IPS-15b (cell line): ENCODE data around the gene CHST13.

Source experiments
- H3K27me3 ChIP-seq: one replicate; pipeline ENCODE4 v1.6.1; 2013; ENCODE audit warnings: low read length; ENCODE audit not compliant: control insufficient read depth, insufficient read depth
- H3K36me3 ChIP-seq: one replicate; pipeline ENCODE4 v1.6.1; 2013; ENCODE audit warnings: low read length; ENCODE audit not compliant: control insufficient read depth, insufficient read depth
- H3K4me1 ChIP-seq: one replicate; pipeline ENCODE4 v1.6.1; 2013; ENCODE audit warnings: mild to moderate bottlenecking, low read length; ENCODE audit not compliant: control insufficient read depth, insufficient read depth
- H3K4me3 ChIP-seq: one replicate; pipeline ENCODE4 v1.5.1; 2013; ENCODE audit warnings: low read depth, low read length
- H3K9ac ChIP-seq: one replicate; pipeline ENCODE4 v1.6.1; 2013; ENCODE audit warnings: low read depth, mild to moderate bottlenecking, low read length
- H3K9me3 ChIP-seq: one replicate; pipeline ENCODE4 v1.6.1; 2013; ENCODE audit warnings: mild to moderate bottlenecking, low read length; ENCODE audit not compliant: control insufficient read depth, insufficient read depth

Gene CHST13

DNA sequence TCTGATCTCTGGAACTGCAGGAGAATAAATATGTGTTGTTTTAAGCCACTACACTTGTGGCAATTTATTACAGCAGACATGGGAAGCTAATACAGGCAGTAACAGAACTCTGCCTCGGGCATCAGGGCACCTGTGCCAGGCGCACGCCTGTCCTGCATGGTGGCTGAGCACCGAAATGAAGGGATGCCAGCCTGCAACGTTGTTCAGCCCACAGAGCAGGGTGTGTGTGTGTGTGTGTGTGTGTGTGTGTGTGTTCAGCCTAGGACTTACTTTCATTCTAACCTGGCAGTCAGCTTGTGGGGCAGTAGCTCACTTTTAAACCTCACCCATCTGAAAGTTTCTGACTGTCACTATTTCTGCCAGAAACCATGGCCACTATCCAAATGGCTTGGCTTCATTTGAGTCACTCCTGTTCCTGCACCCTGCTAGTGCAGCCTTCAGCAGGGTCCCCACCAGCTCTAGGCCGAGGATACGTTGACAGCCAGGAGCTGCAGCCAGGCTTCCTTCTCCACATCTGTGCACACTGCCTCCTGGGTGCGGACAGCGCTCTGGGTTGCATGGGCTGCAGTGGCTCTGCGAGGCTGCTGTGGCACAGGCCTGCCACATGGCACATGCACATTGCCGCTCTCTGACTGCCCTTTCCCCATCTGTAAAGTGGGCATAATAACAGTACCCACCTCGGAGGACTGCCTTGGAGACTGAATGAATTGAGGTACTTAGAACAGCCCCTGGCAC, 10.9 kb upstream of the CHST13 start:
- Histone ChIP-seq H3K4me3 (no peak overlapping the region), H3K9me3 (no peaks in the 10 kb centered on the region), H3K36me3 (no peaks in the 10 kb centered on the region), H3K4me1 (no peaks in the 10 kb centered on the region), H3K9ac (no peak overlapping the region), H3K27me3 (no peaks in the 10 kb centered on the region)

DNA sequence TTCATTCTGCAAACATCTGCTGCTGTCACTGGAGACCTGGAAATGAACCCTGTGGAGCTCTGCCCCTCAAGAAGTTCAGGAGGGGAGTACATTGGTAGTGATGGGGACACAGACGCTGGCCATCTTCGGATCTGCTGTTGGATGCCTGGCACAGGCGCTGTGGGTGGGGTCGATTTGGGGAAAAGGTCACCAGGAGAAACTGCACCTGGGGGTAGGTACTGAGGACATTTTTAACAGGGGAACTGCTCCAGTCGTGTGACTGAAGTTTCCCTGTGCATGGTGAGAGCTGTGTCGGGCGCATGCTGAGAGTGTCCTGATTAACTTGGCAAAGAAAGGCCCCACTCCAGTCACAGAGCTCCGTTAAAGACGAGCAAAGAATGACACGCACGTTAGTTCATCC, 9.8 kb upstream of the CHST13 start:
- Histone ChIP-seq H3K9ac (no peak overlapping the region), H3K9me3 (no peaks in the 10 kb centered on the region), H3K4me1 (no peaks in the 10 kb centered on the region), H3K27me3 (no peaks in the 10 kb centered on the region), H3K4me3 (no peak overlapping the region), H3K36me3 (no peaks in the 10 kb centered on the region)

- Histone ChIP-seq H3K9me3 (no peaks in the 10 kb centered on the region), H3K27me3 (no peaks in the 10 kb centered on the region), H3K4me3 (no peak overlapping the region), H3K36me3 (no peaks in the 10 kb centered on the region), H3K4me1 (no peaks in the 10 kb centered on the region), H3K9ac (no peak overlapping the region)
Measured at GRCh38 chr3:126515066-126515706, 8.8 kb upstream of the CHST13 start.

DNA sequence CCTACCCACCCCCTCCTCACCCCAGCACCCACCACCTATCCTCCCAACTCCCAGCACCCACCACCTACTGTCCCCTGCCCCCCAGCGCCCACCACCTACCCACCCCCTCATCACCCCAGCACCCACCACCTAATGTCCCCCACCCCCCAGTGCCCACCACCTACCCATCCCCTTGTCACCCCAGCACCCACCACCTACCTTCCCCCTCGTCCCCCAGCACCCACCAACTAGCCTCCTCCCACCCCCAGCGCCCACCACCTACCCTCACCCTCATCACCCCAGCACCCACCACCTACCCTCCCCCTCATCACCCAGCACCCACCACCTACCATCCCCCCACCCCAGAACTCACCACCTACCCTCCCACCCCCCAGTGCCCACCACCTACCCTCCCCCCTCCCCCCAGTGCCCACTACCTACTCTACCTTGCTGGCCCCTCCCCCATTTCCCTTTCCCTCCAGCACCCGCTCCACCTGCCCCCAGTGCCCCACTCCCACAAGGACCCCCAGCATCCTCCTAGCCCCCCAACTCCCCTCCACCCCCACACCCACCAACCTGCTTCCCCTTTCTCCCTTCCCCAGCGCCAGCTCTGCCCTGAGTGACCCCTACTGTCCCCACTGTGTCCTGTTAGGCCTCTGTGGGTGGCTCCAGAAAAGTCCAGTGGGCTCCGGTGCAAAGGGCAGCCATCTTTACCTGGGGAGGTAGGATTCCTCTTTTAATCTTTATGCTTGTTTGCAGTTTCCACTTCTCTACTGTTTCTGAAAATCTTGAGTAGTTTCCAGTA, 7.6 kb upstream of the CHST13 start:
- no peaks in the 10 kb centered on the region for H3K27me3 ChIP-seq

GRCh38 chr3:126516936-126517290, 7.0 kb upstream of the CHST13 start:
- Histone ChIP-seq H3K36me3 (no peaks in the 10 kb centered on the region), H3K9me3 (no peaks in the 10 kb centered on the region), H3K4me3 (no peak overlapping the region), H3K27me3 (no peaks in the 10 kb centered on the region), H3K9ac (no peak overlapping the region), H3K4me1 (no peaks in the 10 kb centered on the region)

More for the DNA sequence above, 7.6 kb upstream of the CHST13 start:
- Histone ChIP-seq H3K4me1 (no peaks in the 10 kb centered on the region), H3K36me3 (no peaks in the 10 kb centered on the region), H3K9ac (no peak overlapping the region), H3K4me3 (no peak overlapping the region), H3K9me3 (no peaks in the 10 kb centered on the region)

GRCh38 chr3:126517291-126517951, 6.5 kb upstream of the CHST13 start, which contains the start of gene UROC1:
Gene UROC1 (minus strand): TSS chr3:126517773. CDS start chr3:126517719, 54 bp downstream.
- H3K4me1 ChIP-seq: no peaks in the 10 kb centered on the region
- H3K27me3 ChIP-seq: peaks cover under 1% of the 10 kb centered on the region
- no peak within 1 kb of the TSS for H3K9ac ChIP-seq
- no peaks in the 10 kb centered on the region for H3K36me3 ChIP-seq
- no peaks in the 10 kb centered on the region for H3K9me3 ChIP-seq
- no peak within 1 kb of the TSS for H3K4me3 ChIP-seq

DNA sequence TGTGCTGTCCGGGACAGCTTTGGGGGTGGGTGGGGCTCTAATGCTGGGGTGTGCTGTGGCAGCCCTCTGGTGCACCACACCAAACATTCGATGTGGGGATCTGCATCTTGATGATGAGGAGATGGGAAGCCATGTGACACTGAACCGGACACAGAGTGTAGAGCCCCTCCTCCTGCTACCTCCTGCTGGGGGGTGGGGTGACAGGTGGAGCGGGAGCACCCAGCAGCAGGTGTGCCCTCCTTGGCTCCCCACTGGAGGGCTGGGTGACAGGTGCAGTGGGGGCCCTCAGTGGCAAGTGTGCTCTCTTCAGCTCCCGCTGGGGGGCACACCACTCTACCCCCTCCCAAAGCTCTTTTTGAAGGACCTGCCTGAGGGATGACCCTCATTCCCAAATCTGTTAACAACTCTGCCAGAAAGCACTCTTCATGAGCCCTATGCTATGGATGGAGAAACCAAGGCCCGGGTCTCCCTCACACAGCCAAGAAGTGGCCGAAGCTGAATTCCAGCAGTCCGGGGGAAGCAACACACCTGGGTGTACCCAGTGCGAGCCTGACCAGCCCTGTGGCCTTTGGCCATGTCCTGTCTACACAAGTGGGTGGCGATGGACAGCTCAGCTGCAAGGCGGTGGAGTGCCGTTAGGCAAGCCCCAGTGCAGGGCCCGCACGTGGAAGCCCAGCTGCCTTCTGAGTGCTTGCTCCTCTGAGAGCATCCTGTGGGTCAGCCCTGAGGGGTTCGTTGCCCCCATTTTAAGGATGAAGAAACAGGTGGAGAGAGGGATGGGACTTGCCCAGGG, 5.8 kb upstream of the CHST13 start:
- no peaks in the 10 kb centered on the region for H3K36me3 ChIP-seq
- H3K27me3 ChIP-seq: peaks cover 8% of the 10 kb centered on the region
- H3K4me1 ChIP-seq: no peaks in the 10 kb centered on the region
- no peak overlapping the region for H3K4me3 ChIP-seq
- no peaks in the 10 kb centered on the region for H3K9me3 ChIP-seq
- H3K9ac ChIP-seq: no peak overlapping the region

- Histone ChIP-seq H3K36me3 (no peaks in the 10 kb centered on the region), H3K9me3 (no peaks in the 10 kb centered on the region), H3K4me3 (no peak overlapping the region), H3K9ac (no peak overlapping the region), H3K27me3 (peaks cover 14% of the 10 kb centered on the region), H3K4me1 (peaks cover 1% of the 10 kb centered on the region)
Measured at GRCh38 chr3:126518779-126519177, 5.2 kb upstream of the CHST13 start.

DNA sequence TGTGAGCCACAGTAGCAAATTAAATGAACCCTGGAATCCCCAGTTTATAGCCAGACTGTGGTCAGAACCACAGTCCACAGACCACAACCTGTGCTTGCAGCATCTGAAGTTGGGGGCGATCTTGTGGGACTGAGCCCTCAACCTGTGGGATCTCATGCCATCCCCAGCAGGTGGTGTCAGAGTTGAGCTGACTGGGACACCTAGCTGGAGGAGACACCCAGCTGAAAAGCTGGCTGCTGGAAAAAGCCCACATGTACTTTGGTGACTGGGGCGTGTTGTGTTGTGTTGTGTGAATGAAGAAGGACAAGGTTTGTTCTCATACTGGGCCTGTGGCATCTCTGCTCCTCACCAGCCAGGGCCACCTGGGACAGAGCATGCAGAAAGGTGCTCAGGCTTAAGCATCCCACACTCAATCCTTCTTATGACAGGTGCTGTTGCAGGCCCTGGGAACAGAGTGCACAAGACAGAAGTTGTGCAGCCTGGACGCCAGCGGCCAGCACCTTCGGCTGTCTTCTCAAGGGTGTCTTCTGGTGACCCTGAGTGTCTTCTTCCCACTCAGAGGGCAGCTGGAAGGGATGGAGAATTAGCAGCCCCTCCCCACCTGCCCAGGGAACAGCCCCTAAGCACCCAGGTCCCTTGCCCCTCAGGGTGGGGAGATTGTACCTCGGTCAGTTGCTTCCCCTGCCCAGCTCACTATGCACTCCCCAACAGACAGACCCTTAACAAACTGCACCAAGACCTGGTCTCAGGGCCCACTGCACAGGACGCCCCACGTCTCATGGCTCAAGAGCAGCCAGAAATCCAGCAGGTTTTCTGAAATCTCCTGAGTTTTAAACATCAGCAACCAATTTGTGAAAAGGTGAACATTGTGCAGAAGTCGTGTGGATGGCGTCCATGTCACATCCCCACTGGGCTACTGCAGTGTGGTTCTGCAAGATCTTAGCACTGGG, 4.2 kb upstream of the CHST13 start:
- H3K4me3 ChIP-seq: no peak overlapping the region
- peaks cover 15% of the 10 kb centered on the region for H3K27me3 ChIP-seq
- no peak overlapping the region for H3K9ac ChIP-seq
- H3K36me3 ChIP-seq: no peaks in the 10 kb centered on the region
- H3K9me3 ChIP-seq: no peaks in the 10 kb centered on the region
- H3K4me1 ChIP-seq: peaks cover 2% of the 10 kb centered on the region

DNA sequence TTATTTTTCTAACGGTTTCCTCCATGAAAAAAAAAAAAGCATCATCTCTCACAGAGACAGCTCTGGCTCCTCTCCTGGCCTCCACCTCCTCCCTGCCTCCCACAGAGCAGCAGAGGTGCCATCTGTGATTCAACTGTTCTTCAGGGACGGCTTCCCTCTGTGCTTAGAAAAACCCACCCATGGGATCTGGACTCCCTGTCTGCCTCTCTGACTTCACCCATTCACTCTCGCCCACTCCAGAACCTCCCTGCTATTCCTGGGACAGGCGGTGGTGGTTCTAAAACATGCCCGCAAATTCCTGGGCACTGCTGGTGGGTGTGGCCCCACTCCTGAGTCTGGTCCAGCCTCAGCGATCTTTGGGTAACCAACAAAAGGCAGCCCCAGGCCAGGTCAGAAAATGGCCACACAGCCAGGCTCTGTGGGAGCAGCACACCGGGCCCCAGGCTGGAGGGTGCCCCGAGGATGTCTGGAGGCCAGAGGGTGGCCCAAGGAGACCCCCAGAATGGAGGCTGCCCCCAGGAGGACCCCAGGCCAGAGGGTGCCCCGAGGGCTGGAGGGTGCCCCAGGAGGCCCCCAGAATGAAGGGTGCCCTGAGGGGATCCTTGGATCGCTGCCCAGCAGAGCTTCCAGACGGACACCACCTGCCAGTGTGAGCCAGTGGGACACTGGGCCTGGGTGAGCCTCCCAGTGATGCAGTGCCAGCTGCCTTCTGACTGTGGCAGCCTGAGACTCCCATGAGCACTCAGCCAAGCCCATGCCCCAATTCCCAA, 2.6 kb upstream of the CHST13 start:
- peaks cover 21% of the 10 kb centered on the region for H3K27me3 ChIP-seq
- peaks cover 2% of the 10 kb centered on the region for H3K4me1 ChIP-seq
- H3K36me3 ChIP-seq: no peaks in the 10 kb centered on the region
- H3K9me3 ChIP-seq: no peaks in the 10 kb centered on the region
- H3K9ac ChIP-seq: no peak overlapping the region
- no peak overlapping the region for H3K4me3 ChIP-seq
